Keratinocyte (primary cell): ENCODE results near the gene LDLRAP1. TPM values are rescaled to one million over a fixed set of nuclear protein-coding genes. Genes with fewer than 3 reads are reported as not detected.

ENCODE experiments used
- DNase-seq: peaks from one replicate; pipeline ENCODE4 v3.0.0-alpha.2; 2011; ENCODE audit warnings: low read depth, missing footprints, low spot score
- FAIRE-seq: peaks from 2 replicates; lab custom pipeline; 2011; peaks lifted over from hg19 to GRCh38; lab: Jason Lieb, UNC
- H2AFZ ChIP-seq: 2 replicates; pipeline ENCODE4 v1.6.0; 2012; ENCODE audit warnings: low read length, control low read depth, inconsistent platforms; ENCODE audit not compliant: control insufficient read depth
- H3K27ac ChIP-seq: 2 replicates; pipeline ENCODE4 v1.5.1; 2011; ENCODE audit warnings: low read length; ENCODE audit not compliant: control insufficient read depth, insufficient read depth
- H3K27me3 ChIP-seq: 3 replicates; pipeline ENCODE4 v1.6.0; 2011; ENCODE audit warnings: low read length; ENCODE audit not compliant: control insufficient read depth, insufficient read depth; ENCODE audit errors: extremely low read depth
- H3K36me3 ChIP-seq, 2 experiments: 2 replicates in 1 of 2; 3 replicates in 1 of 2; pipeline ENCODE4 v1.5.1; 2011; ENCODE audit warnings: low read length in 2 of 2, mild to moderate bottlenecking in 1 of 2; ENCODE audit not compliant: control insufficient read depth in 2 of 2, insufficient read depth in 2 of 2; ENCODE audit errors: extremely low read depth in 1 of 2
- H3K4me1 ChIP-seq: 3 replicates; pipeline ENCODE4 v1.5.1; 2011; ENCODE audit warnings: low read length; ENCODE audit not compliant: control insufficient read depth, insufficient read depth; ENCODE audit errors: extremely low read depth
- H3K4me2 ChIP-seq: 3 replicates; pipeline ENCODE4 v1.6.0; 2011; ENCODE audit warnings: low read depth, low read length; ENCODE audit not compliant: control insufficient read depth, insufficient read depth; ENCODE audit errors: extremely low read depth
- H3K4me3 ChIP-seq, 3 experiments: fragments of 200-600 bp in 1 of 3; sonication (generic) in 1 of 3; 2 replicates in 2 of 3; 3 replicates in 1 of 3; pipeline ENCODE4 v1.5.1; 2011 to 2016; ENCODE audit warnings: low read length in 3 of 3, mild to moderate bottlenecking in 3 of 3, control low read depth in 2 of 3, inconsistent platforms in 1 of 3, low read depth in 1 of 3, mixed read lengths in 1 of 3, mixed run types in 1 of 3, moderate library complexity in 1 of 3; ENCODE audit not compliant: control insufficient read depth in 2 of 3, insufficient read depth in 2 of 3; ENCODE audit errors: extremely low read depth in 1 of 3
- H3K79me2 ChIP-seq: 2 replicates; pipeline ENCODE4 v1.6.0; 2012; ENCODE audit warnings: low read length; ENCODE audit not compliant: control insufficient read depth, insufficient read depth
- H3K9ac ChIP-seq: 3 replicates; pipeline ENCODE4 v1.6.0; 2011; ENCODE audit warnings: low read length; ENCODE audit not compliant: control insufficient read depth, insufficient read depth; ENCODE audit errors: extremely low read depth
- H3K9me1 ChIP-seq: 3 replicates; pipeline ENCODE4 v1.6.0; 2011; ENCODE audit warnings: low read length; ENCODE audit not compliant: control insufficient read depth, insufficient read depth; ENCODE audit errors: extremely low read depth
- H3K9me3 ChIP-seq: 2 replicates; pipeline ENCODE4 v1.5.1; 2012; ENCODE audit warnings: low read depth, low read length; ENCODE audit not compliant: control insufficient read depth
- H4K20me1 ChIP-seq: 3 replicates; pipeline ENCODE4 v1.6.0; 2011; ENCODE audit warnings: low read length; ENCODE audit not compliant: control insufficient read depth, insufficient read depth; ENCODE audit errors: extremely low read depth
- CTCF ChIP-seq, 3 experiments: IDR thresholded peaks in 1 of 3; conservative IDR thresholded peaks in 1 of 3; optimal IDR thresholded peaks in 1 of 3; 2 replicates in 2 of 3; 3 replicates in 1 of 3; pipeline versions ENCODE3 to v1.5.1; 2011; ENCODE audit warnings: low read length in 3 of 3, mild to moderate bottlenecking in 3 of 3, moderate library complexity in 2 of 3, control low read depth in 1 of 3, inconsistent platforms in 1 of 3; ENCODE audit not compliant: insufficient read depth in 2 of 3; ENCODE audit errors: extremely low read depth in 1 of 3
- EZH2 ChIP-seq: IDR thresholded peaks from one replicate; pipeline ENCODE4 v1.6.1; 2012; ENCODE audit warnings: inconsistent platforms, mild to moderate bottlenecking, low read length, moderate library complexity
- dilution Hi-C: fragments of 300-500 bp; cut with MboI; formaldehyde crosslinking; loops from one replicate; pipeline ENCODE4 v1.7.0; 2020; ENCODE audit warnings: low sequenced_read_pairs; ENCODE audit not compliant: extremely low pct_ligation_motif_present
- polyA plus RNA-seq, 5 experiments: library from polyadenylated mRNA; depleted of rRNA in 3 of 5; stranded (reverse) in 3 of 5; stranded (forward) in 1 of 5; unstranded in 1 of 5; fragments of >200 nt; gene quantifications; 1 replicate in 1 of 5; 2 replicates in 3 of 5; 3 replicates in 1 of 5; pipeline versions ENCODE4 v1.2.1 to v1.2.3, GENCODE V29; 2011 to 2012; ENCODE audit warnings: missing spikeins in 2 of 5, low read depth in 1 of 5, low replicate concordance in 1 of 5

LDLRAP1 gene
- polyA plus RNA-seq, 1 donor (not counting 4 experiments of a cell fraction or from before 2014, with no cell fraction given): 22.3 TPM

GRCh38 chr1:25607123-25607522 lies 63.7 kb downstream of the LDLRAP1 start:
- no peaks in the 10 kb centered on the region for H3K9me1 ChIP-seq
- no peaks in the 10 kb centered on the region for H4K20me1 ChIP-seq
- dilution Hi-C loops: no loop called here
- H3K9ac ChIP-seq: no peak overlapping the region
- H3K27ac ChIP-seq: no peak overlapping the region
- H3K27me3 ChIP-seq: peaks cover 13% of the 10 kb centered on the region
- no peak overlapping the region for H2AFZ ChIP-seq
- TF ChIP-seq EZH2 (no peak), CTCF (optimal IDR thresholded peaks at IDR 0.05 in 1 of 3, IDR thresholded peaks at IDR 0.05 in 1 of 3, conservative IDR thresholded peaks at IDR 0.05 in 1 of 3; ENCODE audit: extremely low read depth in 1 of 3, insufficient read depth in 2 of 3, low read length in 3 of 3) (no peak)
- H3K4me1 ChIP-seq: peaks cover 3% of the 10 kb centered on the region
- DNase-seq (no peak), FAIRE-seq (no peak)
- H3K4me3 ChIP-seq: no peak overlapping the region
- H3K9me3 ChIP-seq: no peaks in the 10 kb centered on the region
- no peak overlapping the region for H3K4me2 ChIP-seq
- H3K79me2 ChIP-seq: no peaks in the 10 kb centered on the region
- no peaks in the 10 kb centered on the region for H3K36me3 ChIP-seq

GRCh38 chr1:25608488-25609178 lies 65.2 kb downstream of the LDLRAP1 start:
- H3K4me2 ChIP-seq: peak overlapping the region; percentile 69
- H3K4me1 ChIP-seq: peaks cover 3% of the 10 kb centered on the region
- peaks cover 13% of the 10 kb centered on the region for H3K27me3 ChIP-seq
- no peak for DNase-seq
- H3K9me3 ChIP-seq: no peaks in the 10 kb centered on the region
- H3K4me3 ChIP-seq: no peak overlapping the region
- H3K27ac ChIP-seq: no peak overlapping the region
- H3K79me2 ChIP-seq: no peaks in the 10 kb centered on the region
- H4K20me1 ChIP-seq: no peaks in the 10 kb centered on the region
- dilution Hi-C loops: no loop called here
- no peak overlapping the region for H2AFZ ChIP-seq
- TF ChIP-seq EZH2 (no peak), CTCF (optimal IDR thresholded peaks at IDR 0.05 in 1 of 3, IDR thresholded peaks at IDR 0.05 in 1 of 3, conservative IDR thresholded peaks at IDR 0.05 in 1 of 3; ENCODE audit: extremely low read depth in 1 of 3, insufficient read depth in 2 of 3, low read length in 3 of 3) (peak; percentile 37 to 86 (median 52))
- no peaks in the 10 kb centered on the region for H3K9me1 ChIP-seq
- no peak overlapping the region for H3K9ac ChIP-seq
- FAIRE-seq: no peak
- no peaks in the 10 kb centered on the region for H3K36me3 ChIP-seq
